GM18873 (cell line): ENCODE data around the gene SCARB1.

Source experiments
- ATAC-seq: cut with Tn5 transposase; IDR thresholded peaks from one replicate; pipeline ENCODE4 v1.9.1; 2021; ENCODE audit warnings: mild to moderate bottlenecking, moderate library complexity, moderate number of reproducible peaks; ENCODE audit not compliant: unreplicated experiment, low FRiP score

Gene SCARB1

GRCh38 chr12:124847113-124848074 is 16.3 kb downstream of the SCARB1 start:
- no peak for ATAC-seq

GRCh38 chr12:124844411-124845397 is 19.0 kb downstream of the SCARB1 start:
- ATAC-seq, result no peak

DNA sequence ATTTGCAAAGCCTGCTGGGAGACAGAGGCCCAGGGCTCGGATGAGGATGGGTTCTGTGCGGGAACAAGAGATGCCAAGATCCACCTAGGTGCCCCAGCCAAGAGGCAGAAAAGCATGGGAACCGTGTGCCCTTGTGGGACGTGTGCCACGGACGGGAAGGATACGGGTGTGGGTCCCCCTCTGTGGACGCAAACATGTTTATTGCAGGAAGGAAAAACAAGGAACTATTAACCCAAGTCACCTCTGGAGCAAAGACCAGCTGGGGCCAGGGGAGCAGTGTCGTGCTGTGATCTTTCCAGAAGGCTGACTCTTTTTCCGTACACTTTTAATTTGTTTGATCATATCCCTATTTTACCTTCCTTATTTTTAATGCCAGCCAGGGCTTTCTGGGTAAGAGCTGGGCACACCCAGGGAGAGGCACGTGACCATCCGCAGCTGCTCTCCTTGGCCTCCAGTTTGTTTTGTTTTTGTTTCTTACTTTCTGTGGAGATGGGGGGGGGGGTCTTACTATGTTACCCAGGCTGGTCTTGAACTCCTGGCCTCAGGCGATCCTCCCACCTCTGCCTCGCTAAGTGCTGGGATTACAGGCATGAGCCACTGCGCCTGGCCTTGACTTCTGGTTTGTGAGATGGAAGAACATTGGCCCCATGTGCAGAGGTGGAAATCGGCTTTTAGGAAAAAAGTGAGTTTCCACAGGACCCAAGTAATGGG is 20.7 kb downstream of the SCARB1 start:
- no peak for ATAC-seq

DNA sequence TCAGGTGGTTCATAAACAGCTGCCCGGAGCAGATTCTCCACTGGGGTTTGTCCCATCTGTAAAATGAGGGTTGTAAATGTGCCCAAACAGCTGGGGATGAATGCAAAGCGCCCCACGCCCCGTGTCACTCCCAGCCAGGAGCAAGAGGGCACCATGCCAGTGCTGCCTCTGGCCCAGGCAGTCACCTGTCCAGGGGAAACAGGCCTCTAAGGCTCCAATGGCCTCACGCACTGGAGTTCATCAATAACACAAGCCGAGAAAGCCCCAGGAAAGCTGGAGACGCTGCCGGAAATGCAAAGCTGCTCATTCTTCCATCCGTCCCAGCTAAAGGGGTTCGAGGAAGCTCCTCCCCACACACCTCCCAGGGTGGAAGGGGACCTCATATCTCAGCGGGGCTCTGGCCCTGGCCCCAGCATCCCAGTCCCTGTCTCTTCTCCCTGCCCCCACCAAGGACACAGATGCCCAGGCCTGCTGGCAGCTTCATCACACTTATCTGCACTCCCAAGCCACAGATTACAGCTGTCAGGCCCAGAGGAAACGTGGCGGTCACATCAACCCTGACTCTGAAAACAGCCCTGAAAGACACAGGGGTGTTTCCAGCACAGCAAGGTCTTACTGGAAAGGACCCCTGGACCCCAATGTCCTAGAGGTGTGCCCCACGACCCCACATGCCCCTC is 21.5 kb downstream of the SCARB1 start:
- no peak for ATAC-seq

DNA sequence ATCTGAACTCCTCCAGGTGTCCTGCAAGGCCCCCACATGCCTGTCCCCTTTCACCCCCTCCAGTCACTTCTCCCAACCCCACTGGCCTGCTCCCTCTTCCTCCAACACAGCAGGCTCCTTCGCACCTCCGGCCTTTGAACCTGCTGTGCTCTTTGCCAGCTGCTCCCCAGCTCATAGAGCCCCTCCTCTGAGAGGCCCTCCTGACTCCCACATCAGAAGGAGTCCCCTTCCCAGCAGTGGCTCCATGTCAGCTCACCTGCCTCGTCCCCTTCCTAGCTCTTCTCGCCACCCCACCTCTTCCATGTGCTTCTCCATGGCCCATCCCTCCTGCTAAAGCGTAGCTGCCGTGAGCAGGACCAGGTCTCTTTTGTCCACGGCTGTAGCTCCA is 22.1 kb downstream of the SCARB1 start:
- no peak for ATAC-seq

DNA sequence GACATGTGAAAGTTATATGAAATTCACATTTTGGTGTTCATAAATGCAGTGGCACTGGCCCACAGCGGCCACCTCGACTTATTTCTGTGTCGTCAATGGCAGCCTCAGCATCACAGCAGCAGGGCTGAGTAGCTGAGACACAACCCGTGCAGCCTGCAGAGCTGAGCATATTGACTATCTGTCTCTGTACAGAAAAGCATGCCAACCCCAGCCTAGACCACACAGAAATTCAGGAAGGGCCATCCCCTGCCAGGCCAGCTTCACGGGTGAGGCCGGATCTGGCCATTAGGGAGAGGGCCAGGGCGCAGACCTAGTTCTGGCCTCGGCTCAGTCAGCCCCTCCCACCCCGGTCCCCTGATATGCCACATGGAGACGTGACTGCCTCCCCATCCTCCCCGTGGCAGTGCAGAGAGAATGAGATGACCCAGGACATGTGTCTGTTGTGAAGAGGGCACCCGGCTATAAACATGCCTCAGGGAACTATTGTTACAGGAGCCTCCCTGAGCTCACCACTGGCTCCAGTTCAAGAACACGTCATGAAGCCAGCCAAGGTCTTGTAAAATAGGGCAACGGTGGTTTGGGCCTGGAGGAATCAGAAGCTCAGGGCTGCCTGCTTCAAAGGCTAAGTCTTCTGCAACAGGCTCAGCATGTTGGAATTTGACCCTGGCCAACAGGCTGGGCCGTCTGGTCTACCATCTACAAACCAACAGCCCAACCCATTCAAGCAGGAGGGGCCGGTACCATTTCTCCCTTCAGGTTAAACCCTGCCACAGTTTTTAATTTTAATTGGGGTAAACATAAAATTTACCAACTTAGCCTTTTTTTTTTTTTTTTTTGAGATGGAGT is 25.5 kb downstream of the SCARB1 start:
- no peak for ATAC-seq

DNA sequence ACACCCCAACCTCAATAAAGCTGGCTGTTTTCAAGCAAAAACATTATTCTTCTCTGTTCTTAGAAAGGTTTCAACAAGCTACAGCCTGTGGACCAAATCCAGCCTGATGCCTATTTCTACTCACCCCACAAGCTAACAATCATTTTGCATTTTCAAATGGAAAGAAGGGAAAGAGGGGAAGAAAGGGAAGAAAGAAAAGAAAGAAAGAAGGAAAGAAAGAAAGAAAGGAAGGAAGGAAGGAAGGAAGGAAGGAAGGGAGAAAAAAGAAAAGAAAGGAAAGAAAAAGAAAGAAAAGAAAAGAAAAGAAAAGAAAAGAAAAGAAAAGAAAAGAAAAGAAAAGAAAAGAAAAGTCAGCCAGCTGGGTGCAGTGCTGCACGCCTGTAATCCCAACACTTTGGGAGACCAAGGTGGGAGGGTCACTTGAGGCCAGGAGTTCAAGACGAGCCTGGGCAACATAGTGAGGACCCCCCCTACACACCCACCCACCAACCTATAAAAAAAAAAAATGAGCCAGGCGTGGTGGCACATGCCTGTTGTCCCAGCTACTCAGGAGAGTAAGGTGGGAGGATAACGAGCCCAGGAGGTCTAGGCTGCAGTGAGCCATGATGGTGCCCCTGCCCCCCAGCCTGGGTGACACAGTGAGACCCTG is 26.3 kb downstream of the SCARB1 start:
- no peak for ATAC-seq

GRCh38 chr12:124836759-124837158 is 26.9 kb downstream of the SCARB1 start:
- no peak for ATAC-seq

- ATAC-seq, result no peak
These were observed 27.8 kb downstream of the SCARB1 start for GRCh38 chr12:124835656-124836410.

DNA sequence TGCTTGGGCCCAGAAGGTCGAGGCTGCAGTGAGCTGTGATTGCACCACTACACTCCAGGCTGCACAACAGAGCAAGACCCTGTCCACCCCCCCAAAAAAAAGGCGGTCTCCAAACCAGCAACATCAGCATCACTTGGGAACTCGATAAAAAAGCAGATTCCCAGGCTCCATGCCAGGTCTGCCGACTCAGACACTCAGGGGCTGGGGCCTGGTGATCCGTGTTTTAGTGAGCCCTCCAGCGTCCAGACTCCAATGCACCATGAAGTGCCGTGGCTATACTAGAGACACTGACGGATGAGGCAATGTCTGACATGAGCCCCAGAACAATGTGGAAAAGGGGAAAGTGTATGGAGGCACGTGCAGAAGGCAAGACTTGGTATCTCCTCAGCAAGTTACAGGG is 28.8 kb downstream of the SCARB1 start:
- ATAC-seq, result no peak

DNA sequence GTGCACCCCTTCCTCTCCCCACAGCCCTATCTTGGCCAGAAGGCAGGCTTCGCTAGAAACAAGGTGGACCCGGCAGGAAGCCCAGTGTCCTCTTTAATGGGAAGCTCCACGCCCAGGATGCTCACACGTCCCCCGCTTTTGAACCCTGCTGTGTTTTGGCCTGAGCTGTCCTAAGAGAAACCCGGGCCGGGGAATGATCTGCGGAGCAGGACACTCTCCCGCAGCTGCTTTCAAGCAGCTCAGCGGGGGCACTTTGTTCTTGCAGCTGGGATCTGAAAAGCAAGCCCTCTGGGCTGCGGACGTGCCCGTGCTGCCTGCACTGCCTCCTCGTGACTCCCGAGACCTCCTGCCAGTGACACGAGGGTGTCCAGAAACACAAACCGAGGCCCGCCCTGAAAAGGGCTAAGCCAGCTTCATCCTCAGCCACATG is 30.0 kb downstream of the SCARB1 start:
- no peak for ATAC-seq

- no peak for ATAC-seq
These were observed 30.8 kb downstream of the SCARB1 start for GRCh38 chr12:124832856-124833255.

- ATAC-seq, result no peak
These were observed 32.1 kb downstream of the SCARB1 start for GRCh38 chr12:124831590-124831989.

- ATAC-seq, result no peak
These were observed 33.4 kb downstream of the SCARB1 start for GRCh38 chr12:124830306-124830705.

DNA sequence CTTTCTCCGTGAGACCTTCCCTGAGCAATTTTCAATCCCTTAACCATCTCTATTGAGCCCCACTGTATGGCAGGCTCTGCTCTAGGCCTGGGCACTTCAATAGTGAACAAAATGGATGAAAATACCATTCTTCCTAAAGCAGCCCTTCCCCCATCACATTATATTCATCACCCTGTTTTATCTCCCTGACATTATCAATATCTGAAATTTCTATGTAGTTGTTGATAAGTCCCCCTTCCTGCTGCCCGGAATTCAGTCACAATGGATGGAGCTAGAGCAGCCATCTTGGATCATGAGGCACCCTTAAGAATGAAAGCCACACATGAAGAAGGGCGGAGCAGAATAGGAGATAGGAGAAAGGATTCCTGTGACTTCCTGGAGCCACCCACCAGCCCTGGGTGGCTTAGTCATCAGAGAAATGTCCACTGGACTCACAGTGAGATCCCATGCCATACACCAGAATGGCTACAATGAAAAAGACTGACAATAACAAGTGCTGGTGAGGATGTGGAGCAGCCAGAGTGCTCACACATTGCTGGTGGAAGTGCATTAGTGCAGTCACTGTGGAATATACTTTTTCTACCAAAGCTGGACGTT is 33.9 kb downstream of the SCARB1 start:
- ATAC-seq, result no peak

DNA sequence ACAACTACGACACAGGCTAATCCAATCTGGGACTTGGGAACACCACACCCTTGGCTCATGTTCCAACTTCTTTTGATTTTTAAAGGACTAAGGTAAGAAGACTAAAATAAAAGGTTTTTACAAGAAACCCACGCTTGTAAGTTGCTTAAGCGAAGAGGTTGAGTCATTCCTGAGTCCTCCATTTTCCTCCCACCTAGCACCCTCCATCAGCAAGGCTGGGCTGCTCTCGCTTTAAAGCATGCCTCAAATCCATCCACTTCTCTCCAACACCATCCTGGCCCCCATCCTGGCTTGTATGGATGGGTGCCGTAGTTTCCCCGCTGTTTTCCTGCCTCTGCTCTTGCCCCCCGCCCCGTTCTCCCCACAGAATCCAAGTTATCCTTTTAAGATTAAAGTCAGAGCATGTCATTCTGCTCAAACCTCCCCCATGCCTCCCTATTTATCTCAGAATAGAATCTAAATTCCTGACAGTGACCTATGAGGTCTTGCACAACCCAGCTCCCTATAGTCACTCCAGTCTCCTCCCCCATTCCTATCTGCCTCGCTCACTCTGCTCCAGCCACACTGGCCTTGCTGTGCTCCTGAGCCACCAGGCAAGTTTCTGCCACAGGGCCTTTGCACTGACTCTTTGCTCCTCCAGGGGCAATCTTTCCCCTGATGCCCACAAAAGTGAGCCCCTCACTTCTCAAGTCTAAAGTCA is 34.5 kb downstream of the SCARB1 start:
- ATAC-seq, result no peak
